K562 (cell line): Measurements from ENCODE around the gene HSPA5. TPM values are rescaled to one million over a fixed set of nuclear protein-coding genes. Genes with fewer than 3 reads are reported as not detected.

ENCODE experiments used
- BMI1 ChIP-seq: fragments of 150-350 bp; IDR thresholded peaks from 2 replicates; pipeline ENCODE4 v1.6.1; 2014; ENCODE audit warnings: low read length
- FOXM1 ChIP-seq, 2 experiments: fragments of 450-650 bp in 1 of 2; sonication (generic) in 1 of 2; formaldehyde crosslinking in 1 of 2; IDR thresholded peaks; 2 replicates each; pipeline versions ENCODE4 v1.6.1 to v1.9.0; 2017 to 2022; ENCODE audit warnings: low read depth in 2 of 2, mild to moderate bottlenecking in 2 of 2, missing genetic modification reagents in 1 of 2, moderate library complexity in 1 of 2
- KLF13 ChIP-seq: fragments of 450-650 bp; IDR thresholded peaks from 2 replicates; pipeline ENCODE4 v1.6.1; 2016; ENCODE audit warnings: missing genetic modification characterization, low read depth, mild to moderate bottlenecking, missing compliant biosample characterization, moderate library complexity, borderline replicate concordance
- SNAPC5 ChIP-seq: fragments of 250-450 bp; sonication (Bioruptor Pico); IDR thresholded peaks from 2 replicates; pipeline ENCODE4 v1.8.0; 2021; ENCODE audit warnings: moderate library complexity, mild to moderate bottlenecking, inconsistent platforms
- polyA plus RNA-seq, 8 experiments: library from polyadenylated mRNA; depleted of rRNA in 4 of 8; stranded (reverse) in 5 of 8; unstranded in 3 of 8; fragments of >200 nt; fragmentation: Nextera tagmentation in 2 of 8; fragmentation: Illumina TruSeq in 1 of 8; extraction: Ambion mirVana in 2 of 8; extraction: Trizol in 1 of 8; gene quantifications; 2 replicates each; pipeline versions ENCODE4 v1.2.1 to v1.2.3, GENCODE V29; 2011 to 2014; ENCODE audit warnings: inconsistent platforms in 1 of 8, missing spikeins in 1 of 8
- total RNA-seq, 7 experiments: library from RNA; depleted of rRNA in 6 of 7; stranded (reverse); fragments of >200 nt in 6 of 7; fragmentation: Illumina TruSeq in 2 of 7; extraction: Trizol in 2 of 7; gene quantifications; 2 replicates each; pipeline versions ENCODE4 v1.2.1 to v1.2.3, GENCODE V29; 2011 to 2021; ENCODE audit warnings: low replicate concordance in 1 of 7
- TF ChIP-seq, protein P1 (sequence below), 2 experiments: fragments of 450-650 bp in 1 of 2; sonication (generic) in 1 of 2; formaldehyde crosslinking in 1 of 2; IDR thresholded peaks; 2 replicates each; pipeline versions ENCODE4 v1.7.1 to v1.9.0; 2016 to 2022; ENCODE audit warnings: inconsistent platforms in 1 of 2, mild to moderate bottlenecking in 1 of 2, missing genetic modification reagents in 1 of 2

HSPA5 gene
- total and polyA plus RNA-seq, 9 of the 15 experiments (the other 6 are each of a cell fraction or from before 2014, with no cell fraction given): 48.0 to 265 (median 113) TPM

GRCh38 chr9:125214186-125214585, 27.0 kb downstream of the HSPA5 start (continued):
- TF ChIP-seq, protein P1, sequence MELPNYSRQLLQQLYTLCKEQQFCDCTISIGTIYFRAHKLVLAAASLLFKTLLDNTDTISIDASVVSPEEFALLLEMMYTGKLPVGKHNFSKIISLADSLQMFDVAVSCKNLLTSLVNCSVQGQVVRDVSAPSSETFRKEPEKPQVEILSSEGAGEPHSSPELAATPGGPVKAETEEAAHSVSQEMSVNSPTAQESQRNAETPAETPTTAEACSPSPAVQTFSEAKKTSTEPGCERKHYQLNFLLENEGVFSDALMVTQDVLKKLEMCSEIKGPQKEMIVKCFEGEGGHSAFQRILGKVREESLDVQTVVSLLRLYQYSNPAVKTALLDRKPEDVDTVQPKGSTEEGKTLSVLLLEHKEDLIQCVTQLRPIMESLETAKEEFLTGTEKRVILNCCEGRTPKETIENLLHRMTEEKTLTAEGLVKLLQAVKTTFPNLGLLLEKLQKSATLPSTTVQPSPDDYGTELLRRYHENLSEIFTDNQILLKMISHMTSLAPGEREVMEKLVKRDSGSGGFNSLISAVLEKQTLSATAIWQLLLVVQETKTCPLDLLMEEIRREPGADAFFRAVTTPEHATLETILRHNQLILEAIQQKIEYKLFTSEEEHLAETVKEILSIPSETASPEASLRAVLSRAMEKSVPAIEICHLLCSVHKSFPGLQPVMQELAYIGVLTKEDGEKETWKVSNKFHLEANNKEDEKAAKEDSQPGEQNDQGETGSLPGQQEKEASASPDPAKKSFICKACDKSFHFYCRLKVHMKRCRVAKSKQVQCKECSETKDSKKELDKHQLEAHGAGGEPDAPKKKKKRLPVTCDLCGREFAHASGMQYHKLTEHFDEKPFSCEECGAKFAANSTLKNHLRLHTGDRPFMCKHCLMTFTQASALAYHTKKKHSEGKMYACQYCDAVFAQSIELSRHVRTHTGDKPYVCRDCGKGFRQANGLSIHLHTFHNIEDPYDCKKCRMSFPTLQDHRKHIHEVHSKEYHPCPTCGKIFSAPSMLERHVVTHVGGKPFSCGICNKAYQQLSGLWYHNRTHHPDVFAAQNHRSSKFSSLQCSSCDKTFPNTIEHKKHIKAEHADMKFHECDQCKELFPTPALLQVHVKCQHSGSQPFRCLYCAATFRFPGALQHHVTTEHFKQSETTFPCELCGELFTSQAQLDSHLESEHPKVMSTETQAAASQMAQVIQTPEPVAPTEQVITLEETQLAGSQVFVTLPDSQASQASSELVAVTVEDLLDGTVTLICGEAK (IDR thresholded peaks at IDR 0.05): no peak
- TF ChIP-seq, protein P1 (CRISPR knock-in tag; IDR thresholded peaks at IDR 0.05): no peak
- no peak for TF ChIP-seq KLF13
- TF ChIP-seq BMI1: no peak
- TF ChIP-seq FOXM1 (IDR thresholded peaks at IDR 0.05; ENCODE audit: low read depth): no peak
- no peak for TF ChIP-seq FOXM1 (CRISPR knock-in tag; IDR thresholded peaks at IDR 0.05; ENCODE audit: low read depth)
- TF ChIP-seq SNAPC5 (CRISPR knock-in tag): no peak
